ENCODE results near the gene LMX1A.

DNA sequence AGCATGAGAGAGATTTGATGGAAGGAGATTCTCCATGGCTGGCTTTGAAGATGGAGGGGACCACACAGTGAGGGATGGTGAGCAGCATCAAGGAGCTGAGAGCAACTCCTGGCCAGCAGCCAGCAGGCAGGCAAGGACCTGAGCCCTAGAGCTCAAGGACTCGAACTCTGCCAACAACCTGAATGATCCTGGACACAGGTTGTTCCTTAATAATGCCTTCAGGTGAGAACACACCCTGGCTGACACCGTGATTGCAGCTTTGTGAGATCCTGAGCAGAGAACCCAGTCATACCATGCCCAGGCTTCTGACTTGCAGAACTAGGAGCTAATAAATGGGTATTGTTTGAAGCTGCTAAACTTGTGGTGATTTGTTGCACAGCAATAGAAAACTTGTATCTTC is 183.1 kb downstream of the LMX1A start:
- TF ChIP-seq POLR2A (IDR thresholded peaks at IDR 0.05; ENCODE audit: extremely low read depth, insufficient read length) = no peak
- TF ChIP-seq, protein P1, sequence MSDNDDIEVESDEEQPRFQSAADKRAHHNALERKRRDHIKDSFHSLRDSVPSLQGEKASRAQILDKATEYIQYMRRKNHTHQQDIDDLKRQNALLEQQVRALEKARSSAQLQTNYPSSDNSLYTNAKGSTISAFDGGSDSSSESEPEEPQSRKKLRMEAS (IDR thresholded peaks at IDR 0.05; ENCODE audit: low read depth, low read length) = no peak

Data from NB4 (cell line).